NCI-H2029 (cell line): ENCODE measurements around the gene DGCR2.

Experiments
- DNase-seq: peaks from one replicate; lab custom pipeline; 2025; lab: John Stamatoyannopoulos, UW

DGCR2 gene

DNA sequence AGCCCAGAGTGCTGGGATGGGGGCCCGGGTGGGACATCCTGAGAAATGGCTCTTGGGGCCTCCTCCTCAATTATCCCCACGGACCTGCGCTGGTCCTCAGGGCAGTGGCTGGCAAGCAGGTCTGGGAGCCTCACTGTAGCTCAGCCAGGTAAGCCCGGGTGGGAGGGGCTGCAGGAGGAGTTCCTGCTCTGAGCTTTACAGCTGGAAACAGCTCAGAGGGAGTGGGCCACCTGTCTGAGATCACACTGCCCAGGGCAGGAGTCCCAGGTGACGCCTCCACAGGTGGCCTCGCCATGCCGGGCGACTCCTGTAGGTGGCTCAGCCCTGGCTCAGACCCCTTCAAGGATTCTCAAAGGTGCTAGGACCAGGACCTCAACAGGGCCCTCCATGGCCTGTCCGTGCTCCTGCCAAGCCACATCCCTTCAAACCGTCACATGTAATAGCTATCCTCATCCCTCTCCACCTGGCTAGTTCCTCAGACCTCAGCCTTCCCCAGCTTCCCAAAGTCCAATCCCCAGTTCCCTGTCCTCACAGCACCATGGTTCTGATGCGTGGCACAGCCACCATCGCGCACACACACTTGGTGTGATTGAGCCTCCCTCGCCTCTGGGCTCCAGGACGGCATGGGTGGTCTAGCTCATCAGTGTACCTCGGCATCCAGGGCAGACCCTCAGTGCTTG lies 5.3 kb upstream of the DGCR2 start:
- no peak for DNase-seq

GRCh38 chr22:19126309-19127273 lies 4.4 kb upstream of the DGCR2 start:
- DNase-seq, result no peak

DNA sequence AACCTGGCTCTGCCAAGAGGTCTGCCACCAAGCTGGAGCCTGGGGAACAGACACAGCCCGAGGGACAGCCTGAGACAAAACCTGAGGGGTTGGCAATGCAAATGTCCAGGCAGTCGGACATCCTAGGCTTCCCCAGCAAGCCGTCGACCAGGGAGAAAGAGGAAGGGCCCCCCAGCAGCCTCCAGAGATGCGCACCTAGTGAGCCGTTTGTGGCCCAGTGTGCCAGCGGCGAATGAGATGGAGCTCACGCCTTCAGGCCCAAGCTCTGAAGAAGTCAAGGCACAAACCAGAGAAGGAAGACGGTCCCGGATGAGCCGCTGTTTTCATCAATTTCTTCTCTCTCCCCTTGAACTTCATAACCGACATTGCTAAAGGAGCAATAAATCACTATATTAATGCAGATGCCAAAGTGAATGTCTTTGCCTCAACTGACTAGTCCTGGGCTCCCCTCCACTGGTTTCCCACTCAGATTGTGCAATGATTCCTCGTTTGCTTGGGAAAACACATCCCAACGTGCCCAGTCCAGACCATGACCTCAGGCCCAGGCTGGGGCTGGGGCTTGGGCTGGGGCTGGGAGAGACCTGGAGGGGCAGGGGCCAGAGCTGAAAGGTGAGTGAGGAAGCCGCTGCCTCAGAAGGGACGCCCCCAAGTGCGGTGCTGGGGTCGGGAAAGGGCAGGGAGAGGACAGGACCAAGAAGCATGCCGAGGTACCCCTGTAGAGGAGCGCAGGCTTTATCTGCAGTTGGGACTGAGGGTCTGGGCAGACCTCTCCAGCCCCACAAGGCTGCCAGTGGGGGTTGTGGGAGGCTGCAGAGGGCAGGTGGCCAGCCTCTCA lies 3.5 kb upstream of the DGCR2 start:
- DNase-seq, result no peak

GRCh38 chr22:19125011-19125410 lies 2.8 kb upstream of the DGCR2 start:
- no peak for DNase-seq

- no peak for DNase-seq
These were observed 2.2 kb upstream of the DGCR2 start for GRCh38 chr22:19124377-19124776.

- no peak for DNase-seq
These were observed 1.7 kb upstream of the DGCR2 start for GRCh38 chr22:19123936-19124335.

DNA sequence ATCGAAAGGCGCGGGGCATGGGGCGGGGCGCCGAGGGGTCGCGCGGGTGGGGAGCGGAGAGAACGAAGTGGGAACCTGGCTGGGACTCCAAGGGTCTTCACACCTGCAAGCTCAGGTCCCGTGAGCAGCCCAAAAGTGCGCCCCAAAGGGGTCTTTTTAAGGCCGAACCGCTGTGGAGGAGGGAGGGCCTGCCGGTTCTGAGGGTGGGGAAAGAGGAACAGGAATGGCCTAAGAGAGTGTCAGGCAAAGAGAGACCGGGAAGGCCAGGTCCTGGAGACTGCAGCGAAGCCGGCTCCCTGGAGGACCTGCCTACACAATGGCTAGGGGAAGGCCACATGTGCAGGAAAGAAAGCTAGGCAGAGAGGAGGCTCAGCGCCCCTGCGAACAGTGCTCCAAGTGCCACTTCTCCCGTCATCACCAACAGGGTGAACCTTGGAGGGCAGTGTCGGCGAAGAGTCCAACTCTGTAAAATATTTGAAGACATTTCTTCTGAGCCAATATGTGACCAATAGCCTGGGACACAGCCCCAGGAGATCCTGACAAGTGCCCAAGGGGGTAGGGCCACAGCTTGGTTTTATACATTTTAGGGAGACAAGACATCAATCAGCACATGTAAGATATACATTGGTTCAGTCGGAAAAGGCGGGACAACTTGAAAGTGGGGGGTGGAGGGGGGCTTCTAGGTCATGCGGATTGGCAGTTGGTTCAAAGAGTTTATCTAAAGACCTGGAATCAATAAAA lies 710 bp upstream of the DGCR2 start:
- no peak for DNase-seq

DNA sequence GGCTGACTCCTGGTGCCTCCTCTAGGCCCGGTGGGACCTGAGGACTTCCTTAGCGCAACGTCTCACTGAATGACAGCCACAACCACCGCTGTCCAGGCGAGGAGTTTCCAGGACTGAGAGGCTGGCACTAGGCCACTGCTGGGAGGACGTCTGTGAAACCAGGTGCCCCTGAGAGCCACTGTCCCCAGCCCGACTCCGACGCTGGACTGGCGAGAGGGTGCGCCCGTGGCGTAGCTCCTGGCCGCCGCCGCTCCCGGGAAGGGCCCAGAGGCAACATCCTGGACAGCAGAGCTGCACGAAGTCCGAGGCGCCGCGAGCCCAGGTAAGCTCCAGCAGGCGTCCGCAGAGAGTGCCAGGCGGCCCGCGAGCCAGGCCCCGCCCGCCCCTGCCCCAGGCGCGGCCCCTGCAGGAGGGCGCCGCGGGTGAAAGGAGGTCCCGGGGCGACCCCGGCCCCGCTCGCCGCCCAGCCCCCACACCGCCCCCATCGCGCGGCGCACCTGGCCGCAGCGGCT lies 525 bp downstream of the DGCR2 start:
- no peak for DNase-seq

DNA sequence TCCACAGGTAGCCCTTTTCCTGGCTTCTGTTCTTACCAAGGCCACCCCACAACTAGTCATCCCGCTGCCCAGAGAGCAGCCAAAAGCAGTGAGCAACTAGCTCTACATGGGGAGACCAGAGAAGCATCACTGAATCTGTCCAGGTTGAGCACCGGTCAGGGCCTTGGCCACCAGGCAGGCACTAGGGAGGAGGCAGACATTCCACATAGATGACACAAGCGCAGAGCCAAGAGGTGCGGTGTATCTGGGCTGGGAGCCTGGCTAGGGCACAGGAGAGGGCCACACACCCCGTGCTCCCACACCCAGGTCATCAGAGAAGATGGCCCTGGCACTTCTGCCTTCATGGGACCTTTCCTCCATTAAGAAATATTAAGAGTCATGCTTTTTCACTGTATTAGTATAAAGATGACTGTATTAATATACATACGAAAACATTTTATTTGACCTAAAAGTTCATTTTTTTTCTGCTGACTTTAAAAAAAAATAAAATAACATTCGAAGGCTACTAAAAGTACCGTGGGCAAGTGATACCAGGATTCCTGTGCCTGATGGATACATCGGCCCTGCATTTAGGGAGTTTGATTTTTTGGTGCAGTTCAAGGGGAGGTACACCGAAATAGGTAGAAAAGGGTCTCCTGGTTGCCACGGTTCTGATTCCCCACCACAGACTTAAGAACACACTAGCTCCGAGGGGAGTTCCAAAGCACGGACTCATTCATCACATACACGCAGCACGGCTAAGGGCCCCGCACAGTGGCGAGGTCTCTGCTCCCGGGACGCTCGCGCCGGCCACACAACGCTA lies 1.2 kb downstream of the DGCR2 start:
- DNase-seq, result no peak

DNA sequence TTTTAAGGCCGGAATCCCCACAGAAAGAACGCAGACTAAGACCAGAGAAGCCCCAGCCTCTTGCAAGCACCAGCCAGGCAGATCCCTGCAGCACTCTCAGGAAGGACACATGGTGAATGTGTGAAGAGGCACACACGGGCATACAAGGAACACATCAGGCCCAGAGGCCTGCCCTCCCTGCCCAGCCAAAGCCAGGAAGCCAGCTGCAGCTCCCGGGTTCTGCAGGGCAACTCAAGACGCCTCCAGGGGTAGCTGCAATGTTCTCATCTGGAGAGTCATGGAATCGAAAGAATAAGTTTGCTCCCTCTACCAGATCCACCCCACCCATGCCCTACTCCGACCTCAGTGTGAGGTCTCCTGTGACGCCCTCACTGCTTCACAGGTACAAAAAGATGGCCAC lies 2.3 kb downstream of the DGCR2 start:
- DNase-seq, result no peak

DNA sequence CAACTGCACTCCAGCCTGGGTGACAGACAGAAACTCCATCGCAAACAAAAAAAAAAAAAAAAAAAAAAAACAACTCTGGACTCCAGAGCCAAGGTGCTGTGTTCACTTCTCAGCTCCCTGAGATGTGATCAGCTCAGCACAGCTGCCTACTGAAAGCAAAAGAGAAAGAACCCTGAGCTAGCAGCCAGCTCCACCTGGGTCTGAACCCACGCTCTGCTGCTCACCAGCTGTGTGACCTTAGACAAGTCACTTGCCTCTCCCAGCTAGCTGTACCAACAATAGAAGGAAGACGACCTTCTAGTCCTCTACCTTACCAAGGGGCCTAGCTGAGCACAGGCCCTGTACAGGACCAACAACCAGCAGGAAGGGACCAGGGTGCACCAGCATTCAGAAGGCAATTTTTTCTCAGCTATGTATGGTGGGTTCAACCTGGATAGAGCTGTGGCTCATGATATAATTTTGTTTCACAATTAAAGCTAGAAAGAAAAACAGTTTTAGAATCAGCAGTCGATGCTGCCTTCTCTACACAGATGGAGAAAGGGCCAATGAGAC lies 3.8 kb downstream of the DGCR2 start:
- no peak for DNase-seq

- peak; percentile 75 for DNase-seq
These were observed 5.1 kb downstream of the DGCR2 start for GRCh38 chr22:19117111-19117512.

GRCh38 chr22:19115628-19116027 lies 6.6 kb downstream of the DGCR2 start:
- no peak for DNase-seq

DNA sequence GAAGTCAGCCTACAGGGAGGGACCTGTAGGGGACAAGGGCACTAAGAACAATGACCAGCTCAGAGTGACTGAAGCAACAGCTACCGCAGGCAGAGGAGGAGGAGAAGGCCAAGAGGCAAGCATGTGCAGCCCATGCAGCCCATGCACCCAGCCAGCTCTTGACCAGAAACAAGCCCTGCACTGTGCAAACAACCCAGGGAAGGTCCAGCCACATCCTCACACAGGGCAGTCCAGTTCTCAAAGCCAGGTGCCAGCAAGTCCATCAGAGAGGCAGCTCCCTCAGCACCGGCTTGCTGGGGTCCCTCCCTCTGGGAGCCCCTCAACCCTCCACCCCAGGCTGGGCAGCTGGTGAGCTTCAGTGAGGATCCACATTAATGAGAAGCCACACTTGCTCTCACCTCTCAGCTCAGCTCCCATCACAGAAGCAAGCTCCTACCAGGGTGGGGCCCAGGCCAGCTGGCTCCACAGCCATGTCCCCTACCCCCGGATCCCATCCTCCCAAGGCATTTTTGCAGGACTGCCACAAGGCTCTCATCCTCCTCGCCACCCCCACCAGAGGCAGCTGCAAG lies 7.1 kb downstream of the DGCR2 start:
- no peak for DNase-seq

GRCh38 chr22:19113429-19113828 lies 8.8 kb downstream of the DGCR2 start:
- no peak for DNase-seq

- no peak for DNase-seq
These were observed 10.6 kb downstream of the DGCR2 start for GRCh38 chr22:19111584-19111983.

- no peak for DNase-seq
These were observed 11.1 kb downstream of the DGCR2 start for GRCh38 chr22:19111140-19111539.

DNA sequence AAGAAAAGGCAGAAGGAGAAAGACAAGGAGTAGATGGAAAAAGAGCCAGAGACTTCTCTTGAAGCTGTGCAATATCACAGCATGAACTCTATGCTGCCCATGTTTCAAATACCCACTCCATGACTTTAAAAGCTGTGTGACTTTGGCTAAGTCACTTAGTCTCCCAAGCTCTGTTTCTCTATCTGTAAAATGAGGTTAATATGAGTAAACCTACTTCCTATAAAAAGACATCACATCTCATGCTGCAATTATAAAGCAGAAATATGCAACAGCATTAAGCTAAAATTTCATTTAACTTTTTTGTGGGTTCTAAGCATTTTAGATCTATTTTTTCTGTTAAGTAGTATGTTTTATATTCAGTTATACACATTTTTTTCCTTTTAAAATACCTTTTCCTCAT lies 11.6 kb downstream of the DGCR2 start:
- no peak for DNase-seq

- DNase-seq, result no peak
These were observed 12.2 kb downstream of the DGCR2 start for GRCh38 chr22:19110064-19110458.
